T follicular helper cell (primary cell): ENCODE measurements around the gene FCRL5.
"Not testable (repeated sequence)": the region's sequence is repeated elsewhere in the genome, so short reads cannot be mapped to it uniquely, and the experiment has no call there.

Experiments
- DNase-seq: peaks from one replicate; pipeline ENCODE4 v3.0.0-alpha.2; 2020; ENCODE audit warnings: low read depth

Gene FCRL5

DNA sequence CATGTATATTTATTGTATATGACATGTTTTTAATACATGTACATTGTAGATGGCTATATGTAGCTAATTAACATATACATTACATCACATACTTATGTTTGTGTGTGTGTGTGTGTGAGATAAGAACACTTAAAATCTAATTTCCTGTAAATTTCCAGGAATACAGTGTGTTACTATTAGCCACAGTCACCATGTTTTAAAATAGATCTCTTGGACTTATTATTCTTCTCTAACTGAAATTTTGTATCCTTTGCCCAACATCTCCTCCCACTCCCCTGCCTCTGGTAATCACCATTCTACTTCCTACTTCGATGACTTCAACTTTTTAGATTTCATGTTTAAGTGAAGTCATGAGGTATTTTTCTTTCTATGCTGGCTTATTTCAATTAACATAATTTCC is 64.8 kb downstream of the FCRL5 start:
- DNase-seq = no peak

GRCh38 chr1:157487096-157487495 is 65.2 kb downstream of the FCRL5 start:
- DNase-seq = no peak

DNA sequence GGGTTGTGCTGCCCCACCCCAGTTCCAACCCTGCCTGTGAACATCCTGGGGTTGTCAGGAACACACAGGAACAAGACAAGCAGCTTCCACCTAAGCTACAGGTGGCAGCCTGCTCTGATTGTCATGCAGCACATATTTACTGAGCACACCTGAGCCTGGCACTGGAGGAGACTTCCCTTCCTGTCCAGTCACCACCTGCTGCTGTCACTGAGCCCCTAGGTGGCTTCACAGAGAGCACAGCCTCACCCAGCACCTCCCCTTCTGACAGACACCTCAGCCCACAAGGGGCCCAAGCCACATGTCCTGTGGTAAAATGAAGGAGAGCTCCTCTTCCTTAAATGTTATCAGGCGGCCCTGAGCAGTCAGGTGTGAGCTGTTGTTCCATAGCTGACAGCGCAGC is 65.9 kb downstream of the FCRL5 start:
- DNase-seq = not testable (repeated sequence)

- no peak for DNase-seq
Observed at GRCh38 chr1:157485793-157486192, 66.5 kb downstream of the FCRL5 start.

DNA sequence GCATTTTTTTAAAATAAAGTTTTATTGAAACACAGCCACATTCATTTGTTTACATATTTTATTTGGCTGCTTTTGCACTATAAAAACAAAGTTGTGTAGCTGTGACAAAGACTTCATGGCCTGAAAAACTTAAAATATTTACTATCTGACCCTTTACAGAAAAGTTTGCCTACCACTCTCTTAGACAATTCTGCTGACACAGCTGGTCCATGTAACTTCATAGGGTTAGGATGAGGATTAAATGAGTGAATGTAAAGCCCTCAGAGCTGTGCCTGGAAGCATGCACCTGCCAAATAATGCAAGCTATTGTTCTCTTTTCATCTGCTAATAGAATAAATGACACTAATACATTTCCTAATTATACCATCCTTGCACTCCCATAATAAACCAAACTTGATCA is 67.7 kb downstream of the FCRL5 start:
- DNase-seq = no peak

GRCh38 chr1:157483635-157484034 is 68.7 kb downstream of the FCRL5 start:
- no peak for DNase-seq

- no peak for DNase-seq
Observed at GRCh38 chr1:157482717-157483116, 69.6 kb downstream of the FCRL5 start.

GRCh38 chr1:157482174-157482573 is 70.1 kb downstream of the FCRL5 start:
- no peak for DNase-seq

GRCh38 chr1:157478030-157478429 is 74.3 kb downstream of the FCRL5 start:
- DNase-seq = no peak

DNA sequence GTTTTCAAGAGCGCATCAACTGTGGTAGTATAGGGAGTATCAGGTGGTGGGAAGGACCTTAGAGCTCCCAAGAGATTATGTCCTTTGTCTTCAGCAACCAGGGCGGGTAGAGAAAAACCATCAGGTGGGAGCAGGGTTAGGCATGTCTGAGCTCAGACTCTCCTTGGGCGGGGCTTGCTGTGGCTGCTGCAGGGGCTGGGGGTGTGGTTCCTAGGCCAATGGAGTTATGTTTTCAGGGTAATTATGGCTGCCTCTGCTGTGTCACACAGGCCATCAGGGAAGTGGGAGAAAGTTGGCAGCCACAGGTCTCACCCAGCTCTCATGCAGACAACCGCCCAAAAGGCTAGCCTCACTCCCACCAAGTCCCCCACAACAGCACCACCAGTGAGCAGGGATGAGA is 74.9 kb downstream of the FCRL5 start:
- DNase-seq = no peak

DNA sequence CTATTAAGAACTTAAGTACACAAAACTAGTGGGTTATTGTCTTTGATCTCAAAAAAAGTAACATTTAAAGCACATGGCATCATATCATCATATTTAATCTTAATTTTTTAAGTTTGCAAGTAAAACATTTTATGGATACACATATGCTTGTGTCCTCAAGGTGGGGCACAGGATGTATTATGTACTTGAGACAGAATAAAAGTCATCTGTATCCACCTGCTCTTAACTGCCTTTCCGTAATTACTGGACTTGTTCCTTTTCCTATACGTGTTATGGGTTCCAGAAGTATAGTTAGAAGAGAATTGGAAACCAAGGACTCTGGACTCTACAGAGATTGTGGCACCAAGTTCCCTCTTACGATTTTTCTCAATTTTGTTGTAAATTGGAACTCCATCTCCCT is 79.4 kb downstream of the FCRL5 start:
- no peak for DNase-seq

DNA sequence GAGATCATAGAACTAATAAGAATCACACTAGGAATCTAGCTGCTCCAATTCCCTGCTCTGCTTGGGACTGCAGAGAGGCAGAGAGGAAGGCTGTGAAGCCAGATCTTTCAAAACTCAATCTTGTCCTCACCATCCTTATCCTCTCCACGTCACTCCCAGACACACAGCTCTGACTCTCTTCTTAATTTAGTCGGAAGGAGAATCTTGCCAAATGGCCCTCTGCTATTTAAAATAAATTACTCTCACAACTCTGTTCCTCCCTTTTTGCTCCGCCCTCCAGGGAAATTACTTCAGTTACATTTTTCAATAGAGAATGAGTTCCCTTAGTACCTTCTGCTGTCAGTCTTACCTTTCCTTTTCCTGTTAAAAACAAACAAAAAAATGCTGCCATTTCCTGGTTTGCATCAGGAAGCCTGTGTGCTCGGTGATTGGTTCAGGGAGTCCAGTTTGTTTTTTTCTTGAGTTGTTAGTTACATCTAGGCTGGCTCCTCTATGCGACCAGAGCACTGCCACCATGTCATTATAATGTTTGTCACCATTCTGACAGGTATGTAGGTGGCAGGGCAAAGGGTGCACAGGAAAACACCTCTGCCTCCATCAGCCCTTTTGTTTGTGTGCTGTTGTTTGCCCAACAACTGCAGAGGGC is 80.1 kb downstream of the FCRL5 start:
- no peak for DNase-seq

GRCh38 chr1:157471531-157471930 is 80.8 kb downstream of the FCRL5 start:
- DNase-seq = no peak

- no peak for DNase-seq
Observed at GRCh38 chr1:157469752-157470675, 82.3 kb downstream of the FCRL5 start.

GRCh38 chr1:157469300-157469699 is 83.0 kb downstream of the FCRL5 start:
- DNase-seq = no peak

- DNase-seq = no peak
Observed at GRCh38 chr1:157466011-157466410, 86.3 kb downstream of the FCRL5 start.
